HuH-7 (cell line): ENCODE results near the gene PLD6.
"Not testable (repeated sequence)": the region's sequence is repeated elsewhere in the genome, so short reads cannot be mapped to it uniquely, and the experiment has no call there.

Experiments used
- DNase-seq: peaks from one replicate; pipeline ENCODE4 v3.0.0; 2011; ENCODE audit warnings: low spot score

Gene PLD6

GRCh38 chr17:17175340-17175739 lies 30.8 kb downstream of the PLD6 start:
- no peak for DNase-seq

DNA sequence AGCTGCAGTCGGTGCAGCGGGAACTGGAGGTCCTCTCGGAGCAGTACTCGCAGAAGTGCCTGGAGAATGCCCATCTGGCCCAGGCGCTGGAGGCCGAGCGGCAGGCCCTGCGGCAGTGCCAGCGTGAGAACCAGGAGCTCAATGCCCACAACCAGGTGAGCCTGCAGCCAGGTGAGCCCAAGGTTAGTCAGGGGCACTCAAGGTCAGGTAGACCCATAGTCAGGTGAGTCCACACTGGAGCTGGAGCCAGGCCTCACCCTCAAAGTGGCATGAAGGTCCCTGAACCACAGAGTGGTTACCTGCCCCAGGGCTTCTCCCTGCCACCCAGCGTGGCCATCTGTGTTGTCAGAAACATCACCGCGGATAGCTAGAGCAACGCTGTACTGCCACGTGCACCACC lies 32.2 kb downstream of the PLD6 start:
- no peak for DNase-seq

- no peak for DNase-seq
Observed at GRCh38 chr17:17172990-17173389, 33.1 kb downstream of the PLD6 start.

- DNase-seq: no peak
Observed at GRCh38 chr17:17172001-17172939, 33.9 kb downstream of the PLD6 start.

GRCh38 chr17:17171186-17171585 lies 34.9 kb downstream of the PLD6 start:
- no peak for DNase-seq

DNA sequence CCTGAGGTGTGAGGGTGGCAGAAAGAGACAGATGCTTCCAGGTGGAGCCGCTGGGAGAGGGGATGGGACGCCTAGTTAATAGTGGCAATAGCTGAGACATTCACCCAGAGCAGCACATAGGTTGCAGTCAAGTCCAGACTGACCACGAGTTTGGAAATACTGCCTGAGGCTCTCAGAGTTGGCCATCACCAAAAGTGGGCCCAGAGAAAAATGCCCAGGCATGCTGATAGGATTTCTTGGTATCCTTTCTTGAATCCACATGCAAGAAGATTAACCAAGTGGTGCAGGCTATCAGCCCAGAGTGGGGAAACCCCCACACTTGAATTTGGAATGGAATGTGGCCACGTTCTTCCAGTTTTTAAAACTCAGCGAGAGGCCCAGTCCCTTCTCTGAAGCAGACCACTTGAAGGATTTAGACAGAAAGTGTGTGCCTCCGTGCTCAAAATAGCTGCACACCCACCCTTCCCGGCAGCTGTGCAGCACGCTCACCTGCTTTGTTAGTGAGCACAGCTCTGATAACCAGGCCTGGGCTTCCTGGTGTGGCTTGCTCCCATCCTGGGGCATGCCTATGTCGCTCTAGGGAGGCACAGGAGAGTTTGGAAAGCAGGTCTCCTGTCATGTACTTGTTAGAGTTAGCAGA lies 35.7 kb downstream of the PLD6 start:
- no peak for DNase-seq

DNA sequence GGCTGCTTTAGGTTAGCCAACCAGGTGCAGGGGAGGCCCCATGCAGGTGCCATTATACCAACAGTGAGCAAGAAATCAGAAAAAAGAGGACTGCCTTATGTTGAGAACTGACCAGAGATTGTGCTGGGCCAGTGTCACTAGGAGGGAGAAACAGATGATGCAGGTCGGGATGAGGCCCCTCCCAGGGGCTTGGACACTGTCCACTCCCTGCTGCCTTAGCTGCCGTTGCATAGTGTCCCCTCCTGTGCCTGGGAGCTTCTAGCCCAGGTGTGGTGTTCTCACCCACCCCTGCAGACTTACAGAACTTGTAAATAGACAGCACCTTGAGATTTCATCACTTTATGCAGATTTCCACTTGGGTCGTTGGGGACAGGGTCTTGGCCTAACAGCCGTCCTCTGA lies 36.7 kb downstream of the PLD6 start:
- no peak for DNase-seq

DNA sequence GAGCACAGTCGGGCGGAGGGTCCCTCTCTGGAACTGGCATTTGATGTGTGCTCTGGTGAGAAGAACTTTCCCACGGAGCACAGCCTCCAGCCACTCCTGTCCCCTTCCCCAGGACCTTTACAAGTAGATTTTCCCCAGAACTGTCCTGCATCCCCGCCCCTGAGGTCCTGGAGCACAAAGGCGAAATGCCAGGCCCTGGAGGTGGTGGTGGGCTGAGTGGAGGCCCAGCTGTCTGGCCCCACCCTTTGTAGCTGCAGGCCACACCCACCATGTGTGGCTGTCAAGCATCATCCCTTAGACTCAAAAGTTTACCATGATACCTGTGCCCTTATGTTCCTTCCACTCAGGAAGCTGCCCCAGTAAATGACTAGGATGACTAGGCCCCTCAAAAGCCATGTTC lies 37.7 kb downstream of the PLD6 start:
- no peak for DNase-seq

DNA sequence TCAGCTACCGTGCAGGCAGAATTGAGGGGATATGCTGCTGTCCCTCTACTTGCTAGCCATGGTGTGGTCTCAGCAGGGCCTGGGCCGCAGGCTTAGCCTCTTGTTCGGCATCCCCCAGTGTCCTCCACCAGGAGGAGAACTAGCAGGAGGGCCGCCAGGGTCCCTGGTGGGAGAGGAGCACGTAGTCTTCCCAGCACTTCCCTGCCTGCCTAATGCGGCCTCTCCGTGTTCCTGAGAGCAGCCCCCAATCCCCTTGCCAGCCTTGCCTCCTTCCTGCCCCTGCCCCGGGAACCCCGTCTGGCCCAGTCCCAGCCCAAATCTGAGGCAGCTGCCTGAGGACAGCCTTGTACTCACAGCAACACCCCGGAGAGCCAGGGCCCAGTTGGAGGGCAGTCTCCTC lies 38.1 kb downstream of the PLD6 start:
- no peak for DNase-seq

GRCh38 chr17:17167356-17167755 lies 38.8 kb downstream of the PLD6 start:
- no peak for DNase-seq

- no peak for DNase-seq
Observed at GRCh38 chr17:17166446-17166845, 39.7 kb downstream of the PLD6 start.

- no peak for DNase-seq
Observed at GRCh38 chr17:17165666-17166308, 40.3 kb downstream of the PLD6 start.

DNA sequence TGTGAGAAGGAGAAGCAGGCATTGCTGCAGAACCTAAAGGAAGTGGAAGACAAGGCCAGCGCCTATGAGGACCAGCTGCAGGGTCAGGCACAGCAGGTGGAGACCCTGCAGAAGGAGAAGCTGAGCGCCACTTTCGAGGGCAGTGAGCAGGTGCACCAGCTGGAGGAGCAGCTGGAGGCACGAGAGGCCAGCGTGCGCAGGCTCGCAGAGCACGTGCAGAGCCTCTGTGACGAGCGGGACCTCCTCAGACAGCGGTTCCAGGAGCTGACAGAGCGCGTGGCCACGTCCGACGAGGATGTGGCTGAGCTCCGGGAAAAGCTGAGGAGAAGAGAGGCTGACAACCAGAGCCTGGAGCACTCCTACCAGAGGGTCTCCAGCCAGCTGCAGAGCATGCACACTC lies 41.5 kb downstream of the PLD6 start:
- no peak for DNase-seq

GRCh38 chr17:17164156-17164555 lies 42.0 kb downstream of the PLD6 start:
- no peak for DNase-seq

- no peak for DNase-seq
Observed at GRCh38 chr17:17161759-17162158, 44.4 kb downstream of the PLD6 start.

DNA sequence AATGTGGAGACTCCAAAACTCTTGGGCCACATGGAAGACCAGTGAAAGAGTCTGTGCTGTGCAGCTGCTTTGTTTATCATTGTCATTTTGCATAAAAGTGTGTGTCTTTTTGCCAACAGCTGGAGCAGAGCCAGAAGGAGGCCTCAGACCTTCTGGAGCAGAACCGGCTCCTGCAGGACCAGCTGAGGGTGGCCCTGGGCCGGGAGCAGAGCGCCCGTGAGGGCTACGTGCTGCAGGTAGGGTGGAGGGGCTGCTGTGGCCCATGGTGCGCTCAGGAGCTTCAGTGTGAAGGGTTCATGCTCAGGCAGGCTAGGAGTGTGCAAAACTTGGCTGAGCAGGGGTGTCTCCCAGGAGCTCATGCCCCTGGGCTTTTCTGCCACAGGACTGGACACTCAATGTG lies 45.0 kb downstream of the PLD6 start:
- DNase-seq: no peak

GRCh38 chr17:17159571-17159970 lies 46.6 kb downstream of the PLD6 start:
- no peak for DNase-seq

DNA sequence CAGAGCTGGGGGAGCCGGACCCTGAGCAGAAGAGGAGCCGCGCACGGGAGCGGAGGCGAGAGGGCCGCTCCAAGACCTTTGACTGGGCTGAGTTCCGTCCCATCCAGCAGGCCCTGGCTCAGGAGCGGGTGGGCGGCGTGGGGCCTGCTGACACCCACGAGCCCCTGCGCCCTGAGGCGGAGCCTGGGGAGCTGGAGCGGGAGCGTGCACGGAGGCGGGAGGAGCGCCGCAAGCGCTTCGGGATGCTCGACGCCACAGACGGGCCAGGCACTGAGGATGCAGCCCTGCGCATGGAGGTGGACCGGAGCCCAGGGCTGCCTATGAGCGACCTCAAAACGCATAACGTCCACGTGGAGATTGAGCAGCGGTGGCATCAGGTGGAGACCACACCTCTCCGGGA lies 47.6 kb downstream of the PLD6 start:
- DNase-seq: not testable (repeated sequence)

DNA sequence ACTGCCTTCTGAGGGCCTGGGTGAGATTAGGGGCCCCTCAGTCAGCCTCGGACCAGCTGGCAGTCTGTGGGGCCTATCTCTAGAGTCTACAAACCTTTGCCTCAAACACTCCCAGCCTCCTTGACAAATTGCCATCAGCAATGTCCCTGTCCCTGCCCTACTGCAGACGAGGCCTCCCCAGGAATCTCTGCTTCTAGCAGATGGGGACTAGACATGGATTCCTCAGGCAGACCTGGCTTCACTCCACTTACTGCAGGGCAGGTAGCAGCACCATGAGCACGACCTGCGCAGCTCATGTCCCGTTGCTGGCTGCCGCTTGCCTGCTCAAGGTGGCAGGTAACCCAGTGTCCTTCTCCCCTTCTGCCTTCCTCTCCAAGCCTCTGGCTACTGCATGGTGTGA lies 49.1 kb downstream of the PLD6 start:
- DNase-seq: no peak

GRCh38 chr17:17156511-17156910 lies 49.6 kb downstream of the PLD6 start:
- no peak for DNase-seq

GRCh38 chr17:17156107-17156506 lies 50.0 kb downstream of the PLD6 start:
- no peak for DNase-seq

DNA sequence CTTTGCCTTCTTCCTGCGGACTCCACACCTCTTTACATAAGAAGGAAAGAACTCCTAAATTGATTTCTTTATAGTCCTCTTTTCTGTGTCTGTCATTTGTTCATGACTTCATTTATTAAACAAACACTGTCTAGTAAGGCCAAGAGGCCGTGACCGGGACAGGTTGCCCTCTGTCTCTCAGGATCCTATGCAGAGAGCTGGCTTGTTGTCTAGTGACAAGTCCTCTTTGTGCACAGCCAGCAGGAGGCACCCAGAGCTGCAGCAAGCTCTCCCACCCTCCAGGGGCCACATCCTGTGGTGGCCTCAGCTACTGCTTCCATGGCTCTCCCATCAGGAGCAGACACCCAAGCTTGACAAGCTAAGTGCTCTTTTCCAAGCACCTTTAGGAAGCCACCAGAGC lies 50.6 kb downstream of the PLD6 start:
- DNase-seq: no peak

GRCh38 chr17:17154981-17155380 lies 51.2 kb downstream of the PLD6 start:
- DNase-seq: no peak
